Progenitor cell of endocrine pancreas (in vitro differentiated cells): ENCODE data around the gene OXCT2. TPM values are rescaled to one million over a fixed set of nuclear protein-coding genes. Genes with fewer than 3 reads are reported as not detected.

Source experiments
- DNase-seq: peaks from one replicate; pipeline ENCODE4 v3.0.0; 2021; ENCODE audit warnings: low spot score; ENCODE audit not compliant: unreplicated experiment
- H3K27ac Mint-ChIP-seq: 2 replicates; pipeline ENCODE4 v1.8.0; 2021; ENCODE audit warnings: mild to moderate bottlenecking, moderate library complexity, mixed read lengths
- H3K27me3 Mint-ChIP-seq: 2 replicates; pipeline ENCODE4 v1.8.0; 2021; ENCODE audit warnings: mixed read lengths
- H3K36me3 Mint-ChIP-seq: 2 replicates; pipeline ENCODE4 v1.8.0; 2022; ENCODE audit warnings: mixed read lengths; ENCODE audit not compliant: insufficient read depth
- H3K4me1 Mint-ChIP-seq: 2 replicates; pipeline ENCODE4 v1.8.0; 2021; ENCODE audit warnings: low read depth, mixed read lengths
- H3K4me3 Mint-ChIP-seq: 2 replicates; pipeline ENCODE4 v1.8.0; 2021; ENCODE audit warnings: low read depth, mild to moderate bottlenecking, moderate library complexity, mixed read lengths
- H3K9me3 Mint-ChIP-seq: 2 replicates; pipeline ENCODE4 v1.8.0; 2021; ENCODE audit warnings: low read depth, mixed read lengths
- total RNA-seq: library from RNA; stranded (reverse); gene quantifications from 2 replicates; pipeline ENCODE4 v1.2.1, GENCODE V29; 2021
- TF ChIP-seq, protein P1 (sequence below): fragments of 200-600 bp; sonication (generic); IDR thresholded peaks from one replicate; pipeline ENCODE4 v1.5.0; 2021; ENCODE audit warnings: antibody characterized with exemption, mild to moderate bottlenecking; ENCODE audit not compliant: unreplicated experiment

Gene OXCT2
- total RNA-seq, 1 donor from 2014 or later: not detected

DNA sequence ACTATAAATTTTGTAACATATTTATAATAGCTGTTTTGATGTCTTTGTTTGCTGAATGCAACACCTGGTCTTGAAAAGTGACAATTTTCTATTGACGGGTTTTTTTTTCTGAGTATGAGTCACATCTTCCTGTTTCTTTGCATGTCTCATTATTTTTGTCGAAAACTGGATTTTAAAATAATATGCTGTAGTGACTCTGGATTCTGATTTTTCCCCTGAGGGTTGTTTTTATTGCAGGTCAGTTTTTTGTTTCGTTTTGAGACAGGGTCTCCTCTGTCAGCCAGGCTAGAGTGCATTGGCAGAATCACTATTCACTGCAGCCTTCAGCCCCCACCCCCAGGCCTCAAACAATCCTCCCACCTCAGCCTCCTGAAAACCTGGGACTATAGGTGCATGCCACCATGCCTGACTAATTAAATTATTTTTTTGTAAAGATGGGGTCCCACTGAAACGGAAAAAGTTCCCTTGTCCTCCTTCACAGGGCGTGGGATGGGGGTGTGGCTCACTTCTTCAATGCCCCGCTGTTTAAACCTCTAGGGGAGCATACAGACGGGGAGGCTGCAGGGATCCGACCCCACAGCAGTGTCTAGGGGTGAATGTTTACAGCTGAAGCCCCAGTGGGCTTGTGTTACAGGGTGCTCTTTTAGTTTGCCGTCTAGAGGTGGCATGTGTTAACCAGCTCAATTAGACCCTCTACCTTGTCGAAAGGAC is 43.8 kb downstream of the OXCT2 start:
- no peaks in the 10 kb centered on the region for H3K9me3 Mint-ChIP-seq
- H3K4me1 Mint-ChIP-seq: no peaks in the 10 kb centered on the region
- no peak overlapping the region for H3K4me3 Mint-ChIP-seq
- peaks cover 80% of the 10 kb centered on the region for H3K27me3 Mint-ChIP-seq
- no peak overlapping the region for H3K27ac Mint-ChIP-seq
- DNase-seq: no peak
- no peaks in the 10 kb centered on the region for H3K36me3 Mint-ChIP-seq
- TF ChIP-seq, protein P1, sequence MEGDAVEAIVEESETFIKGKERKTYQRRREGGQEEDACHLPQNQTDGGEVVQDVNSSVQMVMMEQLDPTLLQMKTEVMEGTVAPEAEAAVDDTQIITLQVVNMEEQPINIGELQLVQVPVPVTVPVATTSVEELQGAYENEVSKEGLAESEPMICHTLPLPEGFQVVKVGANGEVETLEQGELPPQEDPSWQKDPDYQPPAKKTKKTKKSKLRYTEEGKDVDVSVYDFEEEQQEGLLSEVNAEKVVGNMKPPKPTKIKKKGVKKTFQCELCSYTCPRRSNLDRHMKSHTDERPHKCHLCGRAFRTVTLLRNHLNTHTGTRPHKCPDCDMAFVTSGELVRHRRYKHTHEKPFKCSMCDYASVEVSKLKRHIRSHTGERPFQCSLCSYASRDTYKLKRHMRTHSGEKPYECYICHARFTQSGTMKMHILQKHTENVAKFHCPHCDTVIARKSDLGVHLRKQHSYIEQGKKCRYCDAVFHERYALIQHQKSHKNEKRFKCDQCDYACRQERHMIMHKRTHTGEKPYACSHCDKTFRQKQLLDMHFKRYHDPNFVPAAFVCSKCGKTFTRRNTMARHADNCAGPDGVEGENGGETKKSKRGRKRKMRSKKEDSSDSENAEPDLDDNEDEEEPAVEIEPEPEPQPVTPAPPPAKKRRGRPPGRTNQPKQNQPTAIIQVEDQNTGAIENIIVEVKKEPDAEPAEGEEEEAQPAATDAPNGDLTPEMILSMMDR: no peak

DNA sequence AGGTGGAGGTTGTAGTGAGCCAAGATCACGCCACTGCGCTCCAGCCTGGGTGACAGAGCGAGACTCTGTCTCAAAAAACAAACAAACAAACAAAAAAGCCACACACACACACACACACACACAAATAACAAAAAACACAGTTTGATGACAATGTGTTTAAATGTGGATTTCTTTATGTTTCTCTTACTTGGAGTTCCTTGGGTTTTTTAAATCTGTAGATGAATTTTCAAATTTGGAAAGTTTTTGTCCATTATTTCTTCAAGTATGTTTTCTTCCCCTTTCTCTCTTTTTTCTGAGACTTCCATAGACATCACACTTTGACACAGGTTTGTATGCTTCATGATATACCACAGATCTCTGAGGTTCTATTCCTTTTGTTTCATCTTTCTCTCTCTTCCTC is 44.5 kb downstream of the OXCT2 start:
- Mint-ChIP-seq H3K27me3 (peaks cover 86% of the 10 kb centered on the region), H3K27ac (no peak overlapping the region), H3K36me3 (no peaks in the 10 kb centered on the region), H3K9me3 (no peaks in the 10 kb centered on the region), H3K4me3 (no peak overlapping the region), H3K4me1 (no peaks in the 10 kb centered on the region)
- TF ChIP-seq, protein P1: no peak
- DNase-seq: no peak

DNA sequence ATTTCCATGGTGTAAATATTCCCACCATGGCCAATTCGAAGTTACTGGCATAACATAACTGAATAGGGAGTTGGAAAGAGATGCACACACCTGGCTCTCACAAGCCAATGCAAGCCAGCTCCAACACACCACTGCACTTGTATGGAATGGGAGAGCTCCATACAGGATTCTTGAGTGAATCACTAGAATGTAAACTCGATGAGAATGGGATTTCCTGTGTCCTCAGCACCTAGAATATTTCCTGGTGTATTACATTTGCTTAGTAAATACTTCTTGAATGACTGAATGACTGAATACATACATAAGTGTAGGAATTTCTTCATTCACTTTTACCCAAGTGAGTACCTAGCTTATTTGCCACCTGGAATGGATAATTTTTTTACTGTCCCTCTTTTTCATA is 48.7 kb downstream of the OXCT2 start:
- Mint-ChIP-seq H3K36me3 (no peaks in the 10 kb centered on the region), H3K27me3 (peaks cover 82% of the 10 kb centered on the region), H3K9me3 (no peaks in the 10 kb centered on the region), H3K27ac (no peak overlapping the region), H3K4me1 (no peaks in the 10 kb centered on the region), H3K4me3 (no peak overlapping the region)
- DNase-seq: no peak
- TF ChIP-seq, protein P1: no peak

DNA sequence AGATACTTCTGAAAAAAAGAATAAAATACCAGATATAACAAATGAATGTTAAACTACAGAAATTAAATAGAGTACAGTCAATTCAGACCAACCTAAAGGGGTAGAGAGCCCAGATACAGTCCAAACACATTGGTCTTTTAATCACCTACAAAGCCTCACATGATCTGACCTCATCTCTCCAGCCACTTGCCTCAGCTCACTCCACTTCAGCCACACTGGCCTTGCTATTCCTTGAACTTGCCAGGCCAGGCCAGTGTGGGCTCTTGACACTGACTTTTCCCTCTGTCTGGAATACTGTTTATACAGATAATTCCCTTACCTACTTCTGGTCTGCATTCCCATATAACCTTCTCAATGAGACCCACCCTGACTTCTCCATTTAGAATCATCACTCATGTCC is 49.5 kb downstream of the OXCT2 start:
- Mint-ChIP-seq H3K27ac (no peak overlapping the region), H3K4me3 (no peak overlapping the region), H3K4me1 (no peaks in the 10 kb centered on the region), H3K9me3 (no peaks in the 10 kb centered on the region), H3K27me3 (peaks cover 82% of the 10 kb centered on the region), H3K36me3 (no peaks in the 10 kb centered on the region)
- TF ChIP-seq, protein P1: no peak
- DNase-seq: no peak

DNA sequence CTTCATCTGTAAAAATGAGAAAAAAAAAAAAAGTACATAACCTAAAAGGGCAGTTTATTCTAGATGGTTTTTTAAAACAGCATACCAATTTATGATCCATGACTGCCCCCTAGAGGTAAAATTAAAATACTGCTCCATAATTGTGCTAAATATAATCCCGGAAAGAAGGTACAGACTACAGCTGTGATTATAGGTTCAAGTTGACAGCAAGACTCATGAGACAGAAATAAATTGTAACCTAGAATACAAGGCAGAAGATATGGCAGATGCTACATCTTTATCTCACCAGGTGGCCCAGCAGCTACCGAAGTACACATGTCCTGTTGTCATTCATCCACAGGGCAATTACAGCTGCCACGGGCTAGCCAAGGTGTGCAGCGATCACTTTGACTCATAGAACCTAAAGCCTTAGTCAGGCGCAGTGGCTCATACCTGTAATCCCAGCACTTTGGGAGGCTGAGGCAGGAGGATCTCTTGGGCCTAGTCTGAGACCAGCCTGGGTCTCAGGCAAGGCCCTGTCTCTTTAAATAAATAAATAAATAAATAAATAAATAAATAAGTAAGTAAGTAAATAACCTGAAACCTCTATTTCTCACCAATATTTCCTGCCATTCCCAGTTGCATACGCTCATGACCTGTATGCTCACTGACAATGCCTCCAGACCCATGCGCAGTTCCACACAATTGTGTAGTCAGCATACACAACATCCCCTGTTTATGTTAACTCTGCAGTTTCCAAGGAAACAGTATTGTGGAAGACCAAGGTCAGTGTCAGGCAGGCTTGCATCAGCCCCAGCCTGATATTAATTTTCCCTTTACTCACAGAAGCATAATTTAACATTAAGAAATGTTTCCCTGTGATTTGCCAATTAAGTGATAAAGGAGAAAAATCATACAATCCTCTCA is 50.8 kb downstream of the OXCT2 start:
- TF ChIP-seq, protein P1: peak; percentile 82
- Mint-ChIP-seq H3K9me3 (no peaks in the 10 kb centered on the region), H3K36me3 (no peaks in the 10 kb centered on the region), H3K4me3 (no peak overlapping the region), H3K27ac (no peak overlapping the region), H3K4me1 (no peaks in the 10 kb centered on the region), H3K27me3 (peaks cover 77% of the 10 kb centered on the region)
- DNase-seq: no peak
